PC-3 (cell line): ENCODE measurements around the gene P2RY6. TPM values are rescaled to one million over a fixed set of nuclear protein-coding genes. Genes with fewer than 3 reads are reported as not detected.

Source experiments
- ATAC-seq: fragments of 200-7000 bp; cut with Tn5 transposase; 2 replicates; pipeline ENCODE4 v1.9.1; 2020; ENCODE audit warnings: mild to moderate bottlenecking, moderate library complexity
- BruUV-seq: library from RNA; stranded (reverse); fragments of 400-500 nt; replicated peaks from 2 replicates; lab custom pipeline; 2021; lab: Mats Ljungman, UMichigan
- CTCF ChIA-PET: fragments of 300-600 bp; sonication (Branson Sonifier 250); formaldehyde crosslinking; loops from one replicate; lab custom pipeline; 2022; ENCODE audit warnings: antibody characterized with exemption; lab: Charles Lee
- POLR2A ChIA-PET: fragments of 300-600 bp; sonication (Branson Sonifier 250); formaldehyde crosslinking; loops from one replicate; lab custom pipeline; 2022; ENCODE audit warnings: antibody characterized with exemption; ENCODE audit not compliant: unreplicated experiment; lab: Charles Lee
- DNase-seq: peaks from one replicate; pipeline ENCODE4 v3.0.0-alpha.2; 2015
- H2AFZ ChIP-seq: fragments of 300-600 bp; sonication (generic); 2 replicates; pipeline ENCODE4 v1.6.0; 2016; ENCODE audit warnings: antibody characterized with exemption, low read length
- H3F3A ChIP-seq: fragments of 300-600 bp; sonication (generic); one replicate; pipeline ENCODE4 v1.6.0; 2017; ENCODE audit warnings: antibody characterized with exemption, low read length, control low read depth, mild to moderate bottlenecking; ENCODE audit not compliant: unreplicated experiment
- H3K27ac ChIP-seq: fragments of 300-600 bp; sonication (generic); 2 replicates; pipeline ENCODE4 v1.5.1; 2016; ENCODE audit warnings: mild to moderate bottlenecking, low read length
- H3K27me3 ChIP-seq: fragments of 300-600 bp; sonication (generic); 2 replicates; pipeline ENCODE4 v1.6.1; 2016; ENCODE audit warnings: low read length, mixed read lengths
- H3K36me3 ChIP-seq: fragments of 300-600 bp; sonication (generic); 2 replicates; pipeline ENCODE4 v1.6.1; 2016; ENCODE audit warnings: low read depth, mixed run types, low read length, mixed read lengths
- H3K4me1 ChIP-seq: fragments of 300-600 bp; sonication (generic); 2 replicates; pipeline ENCODE4 v1.5.1; 2016; ENCODE audit warnings: low read length; ENCODE audit not compliant: insufficient read depth
- H3K4me2 ChIP-seq: fragments of 300-600 bp; sonication (generic); 2 replicates; pipeline ENCODE4 v1.6.0; 2016; ENCODE audit warnings: low read length
- H3K4me3 ChIP-seq: fragments of 300-600 bp; sonication (generic); 2 replicates; pipeline ENCODE4 v1.5.1; 2016; ENCODE audit warnings: mild to moderate bottlenecking, low read length, mixed read lengths
- H3K79me2 ChIP-seq: fragments of 300-600 bp; sonication (generic); 2 replicates; pipeline ENCODE4 v1.6.1; 2017; ENCODE audit warnings: low read length, mixed read lengths
- H3K9ac ChIP-seq: fragments of 300-600 bp; sonication (generic); 2 replicates; pipeline ENCODE4 v1.6.0; 2016; ENCODE audit warnings: mild to moderate bottlenecking, low read length
- H3K9me2 ChIP-seq: fragments of 300-600 bp; sonication (generic); replicated peaks from 2 replicates; pipeline ENCODE4 v1.6.1; 2016; ENCODE audit warnings: mixed run types, low read length, mixed read lengths
- H3K9me3 ChIP-seq: fragments of 300-600 bp; sonication (generic); 2 replicates; pipeline ENCODE4 v1.6.1; 2016; ENCODE audit warnings: low read length, mixed read lengths
- H4K20me1 ChIP-seq: fragments of 300-600 bp; sonication (generic); 2 replicates; pipeline ENCODE4 v1.6.1; 2016; ENCODE audit warnings: low read length, mixed read lengths
- CTCF ChIP-seq: fragments of 300-600 bp; sonication (generic); conservative IDR thresholded peaks from 2 replicates; pipeline ENCODE4 v1.5.1; 2017; ENCODE audit warnings: antibody characterized with exemption, low read depth, mild to moderate bottlenecking, low read length
- EZH2 ChIP-seq: fragments of 300-600 bp; sonication (generic); IDR thresholded peaks from one replicate; pipeline ENCODE4 v1.6.1; 2017; ENCODE audit warnings: antibody characterized with exemption, mild to moderate bottlenecking, low read length; ENCODE audit not compliant: unreplicated experiment
- EZH2phosphoT487 ChIP-seq: fragments of 300-600 bp; sonication (generic); IDR thresholded peaks from 2 replicates; pipeline ENCODE4 v1.6.1; 2018; ENCODE audit warnings: mild to moderate bottlenecking, antibody characterized with exemption, low read length, borderline replicate concordance
- intact Hi-C: fragments of 100-400 bp; cut with micrococcal nuclease; formaldehyde crosslinking; loops from 2 replicates; pipeline ENCODE4 v1.9.0; 2023
- total RNA-seq: library from RNA; depleted of rRNA; stranded (reverse); fragments of >200 nt; gene quantifications from 2 replicates; pipeline ENCODE4 v1.2.3, GENCODE V29; 2014

P2RY6 gene
- total RNA-seq, 1 experiment from 2014 or later = 2.0 TPM

DNA sequence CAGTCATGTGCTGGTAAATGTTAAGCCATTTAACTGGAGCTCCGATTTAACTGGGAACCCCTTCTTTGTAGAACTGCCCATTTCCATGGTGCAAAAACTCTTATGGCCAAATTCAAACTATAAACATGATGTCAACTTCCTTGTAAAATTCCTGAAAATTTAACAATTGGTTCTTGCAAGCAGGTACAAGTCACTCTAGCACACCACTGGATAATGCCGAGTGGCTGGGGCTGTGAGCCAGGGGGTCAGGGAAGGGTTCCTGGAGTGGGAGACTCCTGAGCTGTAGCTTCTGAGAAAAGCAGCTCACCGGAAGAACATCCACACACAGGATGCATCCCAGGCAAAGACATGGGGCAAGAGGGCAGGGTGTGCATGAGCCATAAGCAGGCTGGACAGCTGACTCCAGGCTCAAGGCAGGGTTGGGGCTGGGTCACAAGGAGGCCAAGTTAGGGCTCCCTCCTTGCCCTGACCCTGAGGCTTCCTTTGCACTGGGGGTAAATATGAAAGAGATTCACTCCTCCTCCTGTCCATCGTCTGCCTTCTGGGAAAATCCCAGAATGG lies 35.9 kb upstream of the P2RY6 start:
- ATAC-seq = no peak
- no TSS peak for BruUV-seq
- POLR2A ChIA-PET = interaction anchor here (0.6 kb wide), 1 partner anchor 17 kb away, joined by 4 read pairs; no protein-coding TSS in a partner anchor

GRCh38 chr11:73236854-73237253 lies 35.3 kb upstream of the P2RY6 start:
- Histone ChIP-seq H3K36me3 (peaks cover 40% of the 10 kb centered on the region), H3K4me1 (peaks cover 38% of the 10 kb centered on the region), H3K4me3 (no peak overlapping the region), H3K9ac (no peak overlapping the region), H3K79me2 (peaks cover 6% of the 10 kb centered on the region; the same call in 1 of the 2 replicates), H3K27me3 (no peaks in the 10 kb centered on the region), H3F3A (no peaks in the 10 kb centered on the region), H4K20me1 (no peaks in the 10 kb centered on the region), H3K27ac (no peak overlapping the region), H2AFZ (no peak overlapping the region), H3K9me2 (no peaks in the 10 kb centered on the region), H3K9me3 (no peaks in the 10 kb centered on the region), H3K4me2 (no peak overlapping the region)
- DNase-seq (peak; percentile 77), ATAC-seq (peak; percentile 59)
- POLR2A ChIA-PET = interaction anchor here (0.6 kb wide), 1 partner anchor 18 kb away, joined by 4 read pairs; no protein-coding TSS in a partner anchor
- no TSS peak for BruUV-seq
- TF ChIP-seq EZH2phosphoT487 (no peak), CTCF (peak; percentile 95)
- intact Hi-C loops = loop anchor here (1.0 to 2.0 kb wide), 3 partner anchors 42 to 412 kb away; no protein-coding TSS in a partner anchor
- CTCF ChIA-PET = interaction anchor here (0.6 to 2.2 kb wide), 6 partner anchors 17 to 243 kb away, joined by 3 to 32 read pairs (median 6); no protein-coding TSS in a partner anchor

More for the DNA sequence above, 35.9 kb upstream of the P2RY6 start:
- no peaks in the 10 kb centered on the region for H3F3A ChIP-seq
- no peaks in the 10 kb centered on the region for H4K20me1 ChIP-seq
- no peak overlapping the region for H3K27ac ChIP-seq
- peaks cover 6% of the 10 kb centered on the region; the same call in 1 of the 2 replicates for H3K79me2 ChIP-seq
- TF ChIP-seq CTCF = no peak
- TF ChIP-seq EZH2phosphoT487 = no peak
- TF ChIP-seq EZH2 = no peak
- H3K36me3 ChIP-seq = peaks cover 40% of the 10 kb centered on the region
- CTCF ChIA-PET = interaction anchor here (0.6 to 2.2 kb wide), 6 partner anchors 17 to 244 kb away, joined by 3 to 32 read pairs (median 6); no protein-coding TSS in a partner anchor
- no peak overlapping the region for H2AFZ ChIP-seq
- H3K9me2 ChIP-seq = no peaks in the 10 kb centered on the region
- no peaks in the 10 kb centered on the region for H3K9me3 ChIP-seq
- no peak overlapping the region for H3K9ac ChIP-seq
- no peak for DNase-seq
- intact Hi-C loops = loop anchor here (2.0 kb wide), 2 partner anchors 41 to 411 kb away; no protein-coding TSS in a partner anchor
- H3K27me3 ChIP-seq = no peaks in the 10 kb centered on the region
- H3K4me1 ChIP-seq = peaks cover 38% of the 10 kb centered on the region
- H3K4me3 ChIP-seq = no peak overlapping the region
- H3K4me2 ChIP-seq = no peak overlapping the region
